GM18498 (cell line): ENCODE measurements around the gene CRACDL.
"Not testable (repeated sequence)": the region's sequence is repeated elsewhere in the genome, so short reads cannot be mapped to it uniquely, and the experiment has no call there.

Experiments used
- ATAC-seq: cut with Tn5 transposase; IDR thresholded peaks from one replicate; pipeline ENCODE4 v1.9.1; 2021; ENCODE audit warnings: mild to moderate bottlenecking, moderate library complexity; ENCODE audit not compliant: unreplicated experiment

CRACDL gene

DNA sequence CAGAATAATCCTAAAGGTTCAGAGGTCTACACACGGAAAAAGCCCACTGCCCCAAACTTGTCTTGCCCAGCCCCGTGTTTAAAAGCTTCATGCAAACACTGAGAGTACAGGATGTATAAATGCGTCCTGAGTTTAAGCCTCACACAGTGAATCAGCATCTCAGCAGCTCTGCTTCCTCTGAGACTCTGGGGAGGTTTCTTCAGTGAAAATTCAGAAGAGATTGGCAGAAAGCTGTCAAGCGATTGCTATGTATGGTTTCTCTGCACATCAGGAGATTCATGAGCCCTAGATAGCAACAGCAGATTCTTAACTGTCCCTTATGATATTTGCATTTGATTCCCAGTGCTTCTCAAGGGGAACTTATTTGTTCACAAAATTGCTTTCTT lies 27.1 kb downstream of the CRACDL start:
- no peak for ATAC-seq

DNA sequence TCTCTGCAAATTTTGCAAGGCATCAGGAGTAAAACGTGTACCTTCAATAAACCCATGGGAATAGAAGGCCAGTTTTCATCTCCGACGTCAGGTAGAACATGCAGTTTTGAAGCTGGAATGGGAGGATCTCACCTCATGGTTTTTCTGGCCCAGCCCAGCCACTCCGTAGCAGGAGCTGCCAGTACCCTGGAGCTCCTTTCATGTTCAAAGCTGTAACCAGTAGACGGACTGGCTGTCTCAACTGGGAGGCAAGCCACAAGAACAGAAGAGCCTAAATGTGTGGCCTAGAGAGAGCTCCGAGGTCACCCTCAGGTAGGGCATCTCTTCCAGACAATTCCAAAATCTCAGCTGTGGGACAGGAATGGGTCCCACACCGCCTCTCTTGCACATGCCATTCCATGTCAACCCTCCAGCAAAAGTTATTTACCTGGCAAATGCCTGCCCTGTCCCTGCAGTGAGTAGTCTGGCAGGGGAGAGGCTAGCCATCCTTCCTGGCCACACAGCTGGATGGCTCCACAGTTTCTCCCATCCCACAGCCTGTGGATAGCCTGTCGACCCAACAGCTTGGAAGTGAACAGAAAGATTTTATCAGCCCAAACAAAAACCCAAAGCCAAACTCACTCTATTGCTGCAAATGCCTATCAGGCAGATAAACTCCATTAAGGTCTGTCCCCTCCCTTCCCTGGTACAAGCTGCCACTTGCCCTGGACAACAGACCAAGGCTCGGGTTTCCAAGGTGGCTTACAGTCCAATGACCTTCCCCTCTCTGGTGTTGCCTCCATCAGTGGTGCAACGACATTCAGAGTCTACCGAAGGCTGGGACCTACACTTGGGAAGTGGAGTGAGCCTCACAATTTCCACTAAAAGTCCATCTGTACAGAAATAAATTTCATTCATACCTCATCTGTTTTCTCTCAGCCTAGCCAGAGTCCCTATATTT lies 27.8 kb downstream of the CRACDL start:
- no peak for ATAC-seq

DNA sequence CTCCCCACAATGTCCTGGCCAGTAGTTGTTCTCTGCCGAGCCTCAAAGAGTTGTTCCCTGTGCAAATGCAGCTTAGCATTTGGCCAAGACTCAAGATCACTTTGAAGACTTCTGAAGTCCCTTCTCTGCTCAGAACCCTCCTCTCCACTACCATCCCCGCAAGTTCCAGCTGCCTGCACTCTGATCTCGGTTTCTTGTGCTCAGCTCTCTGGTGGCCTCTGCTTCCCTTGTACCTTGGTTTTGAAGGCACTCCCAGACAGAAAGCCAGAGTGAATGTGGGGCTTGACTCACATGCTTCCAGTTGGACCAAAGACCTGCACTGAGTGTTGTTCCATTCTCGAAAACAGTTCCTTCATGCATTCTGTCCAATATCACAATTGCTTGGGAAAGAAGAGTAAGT lies 28.6 kb downstream of the CRACDL start:
- no peak for ATAC-seq

DNA sequence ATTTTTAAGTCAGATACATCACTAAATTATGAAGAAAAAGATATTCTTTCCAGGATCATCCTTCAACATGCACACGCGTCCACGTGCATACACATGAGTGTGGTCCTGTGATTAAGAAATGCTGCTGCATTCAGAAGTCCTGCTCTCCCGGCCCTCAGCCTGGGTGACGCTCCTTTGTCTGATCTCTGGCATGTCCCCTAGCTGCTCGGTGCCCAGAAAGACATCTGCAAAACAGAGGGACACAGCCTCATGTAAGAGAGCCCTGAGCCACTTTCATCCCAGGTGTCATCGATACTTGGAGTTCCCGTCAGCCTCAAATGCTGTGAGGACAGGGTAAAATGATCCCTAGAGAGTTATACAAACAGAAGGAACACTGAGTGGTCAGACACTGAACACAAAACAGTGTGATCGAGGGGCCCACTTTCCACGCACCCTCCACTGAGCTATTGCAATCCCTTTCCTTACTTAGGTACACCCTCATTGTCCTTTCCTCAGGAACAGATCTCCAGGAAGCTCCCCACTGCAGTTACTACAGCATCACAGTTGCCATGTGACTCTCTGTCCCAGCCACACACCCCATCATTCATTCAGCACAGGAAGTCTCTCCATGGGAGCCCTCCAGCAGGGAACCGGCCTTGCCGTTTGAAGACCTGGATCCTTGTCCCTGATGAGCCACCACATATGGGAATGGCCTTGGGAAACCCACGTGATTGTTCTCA lies 32.1 kb downstream of the CRACDL start:
- no peak for ATAC-seq

DNA sequence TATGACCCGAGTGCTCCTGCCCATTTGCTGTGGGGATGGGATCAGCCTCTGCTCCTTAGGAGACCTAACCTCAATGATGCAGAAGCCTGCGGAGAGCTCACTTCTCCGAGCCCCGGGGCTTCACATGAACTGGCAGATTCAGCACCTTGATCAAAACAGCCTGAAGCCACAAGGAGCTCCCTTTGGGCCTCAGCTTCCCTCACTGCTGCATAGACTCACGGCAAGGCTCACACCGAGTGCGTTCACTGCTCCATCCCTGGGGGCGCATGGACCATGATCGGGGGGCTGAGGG lies 33.0 kb downstream of the CRACDL start:
- ATAC-seq: no peak

DNA sequence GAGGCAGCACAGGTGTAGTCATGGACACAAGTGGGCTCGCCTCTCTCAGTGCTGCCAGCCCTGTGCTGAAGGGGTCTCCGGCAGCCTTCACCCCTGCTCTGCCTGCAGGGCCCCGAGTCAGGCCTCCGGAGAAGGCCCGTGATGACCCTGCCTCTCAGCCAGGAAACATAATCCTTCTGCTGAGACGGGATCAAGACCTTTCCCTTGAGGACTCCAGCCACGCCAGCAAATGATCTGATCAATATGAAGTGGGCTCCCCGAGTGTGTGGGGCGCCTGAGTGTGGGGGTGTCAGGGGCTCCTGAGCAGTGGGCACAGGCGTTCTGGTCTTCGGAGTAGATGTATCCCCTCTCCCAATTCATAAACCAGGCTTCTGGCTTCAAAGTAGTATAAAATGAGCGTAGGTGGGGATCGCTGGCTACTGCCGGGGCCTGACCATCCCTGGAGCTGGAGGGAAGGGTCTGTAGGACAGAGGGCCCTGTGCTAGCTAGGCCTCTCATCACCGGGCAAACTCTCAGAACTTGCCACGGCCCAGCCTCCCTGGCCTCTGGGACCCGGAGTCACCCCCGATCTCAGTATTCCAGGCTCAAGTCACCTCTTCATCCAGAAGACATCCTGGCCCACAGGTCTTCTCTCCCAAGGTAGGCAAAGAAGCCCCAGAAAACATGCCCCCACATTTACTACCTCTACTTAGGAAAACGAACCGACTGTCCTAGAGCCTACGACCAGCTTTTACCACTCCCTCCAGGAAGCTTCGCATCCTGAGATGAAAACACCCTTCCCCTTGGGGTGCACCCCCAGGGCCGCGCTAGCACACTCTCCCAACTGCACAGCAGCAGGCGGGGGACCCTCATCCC lies 33.6 kb downstream of the CRACDL start:
- no peak for ATAC-seq

DNA sequence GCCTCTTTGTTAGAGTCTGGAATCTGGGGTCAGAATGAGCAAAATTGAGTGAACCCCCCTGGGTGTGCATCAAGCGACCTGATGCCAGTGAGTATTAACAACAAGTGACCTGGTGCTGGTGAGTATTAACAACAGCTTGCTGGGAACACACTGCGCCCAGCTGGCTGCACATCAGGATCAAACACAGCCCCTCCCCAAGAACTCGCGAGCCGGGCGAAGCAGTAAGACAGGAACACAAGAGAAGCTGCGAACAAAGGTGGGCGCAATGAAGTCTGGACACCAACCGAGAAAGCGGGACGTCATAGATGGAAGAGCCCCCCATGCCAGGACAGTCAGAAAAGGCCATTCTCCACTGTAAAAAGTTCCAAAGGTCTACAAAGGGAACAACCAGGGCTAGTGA lies 34.3 kb downstream of the CRACDL start:
- no peak for ATAC-seq

DNA sequence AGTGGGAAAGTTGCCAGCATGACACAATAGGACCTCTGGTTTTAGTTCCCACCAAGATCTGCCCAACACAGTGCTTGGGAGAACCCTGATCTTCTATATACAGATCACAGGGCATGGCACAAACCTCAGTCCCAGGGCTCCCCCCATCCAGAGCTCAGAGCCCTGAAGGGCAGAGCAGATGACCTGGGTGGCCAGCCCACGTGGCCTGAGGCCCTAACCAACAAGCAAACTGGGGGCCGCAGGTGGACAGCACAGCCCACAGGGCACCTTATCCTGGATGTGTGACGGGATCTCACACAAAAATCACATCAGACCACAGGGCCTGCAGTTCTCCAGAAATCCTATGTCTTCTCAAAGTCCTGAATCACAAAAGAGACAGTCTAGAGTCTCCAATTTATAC lies 34.7 kb downstream of the CRACDL start:
- no peak for ATAC-seq

DNA sequence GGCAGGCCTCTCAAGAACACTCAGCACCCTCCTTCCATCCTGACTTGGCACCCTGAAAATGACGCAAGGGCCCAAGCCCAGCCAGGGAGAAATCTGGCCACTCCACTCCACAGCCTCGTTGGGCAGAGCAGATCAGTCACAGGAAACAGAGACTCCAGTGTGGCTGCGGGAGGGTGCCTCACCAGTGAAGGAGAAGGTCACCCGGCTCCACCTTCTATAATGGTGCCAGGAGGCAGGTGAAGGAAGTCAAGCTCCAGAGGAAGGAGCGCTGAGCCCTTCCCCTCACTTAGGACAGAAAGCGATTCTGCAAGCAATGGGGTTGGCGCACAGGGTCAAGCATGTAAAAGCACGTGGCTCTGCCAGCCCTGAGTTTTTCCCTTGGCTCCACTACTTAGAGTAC lies 35.3 kb downstream of the CRACDL start:
- no peak for ATAC-seq

DNA sequence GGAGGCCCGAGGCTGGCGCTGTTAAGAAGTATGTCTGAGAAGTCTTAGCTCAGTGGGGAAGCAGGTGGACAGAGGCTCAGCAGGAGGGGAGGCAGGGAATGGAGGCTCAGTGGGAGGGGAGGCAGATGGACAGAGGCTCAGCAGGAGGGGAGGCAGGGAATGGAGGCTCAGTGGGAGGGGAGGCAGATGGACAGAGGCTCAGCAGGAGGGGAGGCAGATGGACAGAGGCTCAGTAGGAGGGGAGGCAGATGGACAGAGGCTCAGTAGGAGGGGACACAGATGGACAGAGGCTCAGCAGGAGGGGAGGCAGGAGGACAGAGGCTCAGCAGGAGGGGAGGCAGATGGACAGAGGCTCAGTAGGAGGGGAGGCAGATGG lies 36.3 kb downstream of the CRACDL start:
- ATAC-seq: not testable (repeated sequence)

DNA sequence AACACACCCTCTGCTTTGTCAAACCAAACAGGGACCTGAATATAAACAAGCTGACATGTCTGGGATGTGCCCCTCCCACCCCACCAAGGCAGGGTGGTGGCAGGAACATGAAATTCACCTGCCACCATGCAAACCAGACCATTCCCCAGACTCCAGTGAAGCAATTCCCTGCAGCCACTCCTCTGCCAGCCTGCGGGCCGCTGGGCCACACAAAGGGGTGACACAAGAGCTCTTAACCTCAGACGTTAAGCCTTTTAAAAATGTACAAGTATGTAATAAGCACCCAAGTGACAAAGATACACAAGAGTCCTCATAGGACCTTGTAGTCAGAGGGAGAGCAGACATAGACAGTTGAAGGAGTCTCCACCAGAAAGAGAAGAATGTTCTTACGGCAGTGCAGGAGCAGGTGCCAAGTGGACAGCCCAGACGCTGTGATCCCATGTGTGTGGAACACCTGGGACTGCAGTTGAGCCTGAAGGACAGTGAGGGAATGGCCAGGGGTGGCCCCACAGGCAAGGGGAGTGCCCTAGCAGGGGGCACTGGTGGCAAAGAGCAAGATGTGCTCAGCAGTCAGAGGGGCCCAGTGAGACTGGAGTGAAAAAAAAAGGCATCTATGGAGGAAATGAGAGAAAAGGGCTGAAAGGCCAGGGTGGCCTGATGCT lies 36.9 kb downstream of the CRACDL start:
- ATAC-seq: no peak

DNA sequence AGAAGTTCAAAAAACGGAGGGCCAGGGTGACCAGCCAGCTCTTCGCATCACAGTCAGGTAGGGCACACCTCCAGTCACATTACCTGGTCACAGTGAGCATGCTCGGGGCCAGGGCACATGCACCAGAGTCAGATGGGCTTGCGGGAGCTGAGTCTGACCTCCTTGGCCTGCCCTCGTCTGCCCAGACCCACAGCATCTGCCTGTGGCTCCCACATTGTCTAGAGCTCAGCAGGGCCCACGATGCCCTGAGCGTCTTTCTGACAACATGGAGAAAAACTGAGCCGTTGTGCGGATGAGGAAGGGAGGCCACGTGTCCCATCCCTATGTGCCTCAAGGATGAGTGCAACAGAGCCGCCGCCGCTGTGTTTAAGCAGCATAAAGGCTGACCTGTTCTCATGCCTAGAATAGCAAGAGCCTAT lies 37.6 kb downstream of the CRACDL start:
- ATAC-seq: no peak

DNA sequence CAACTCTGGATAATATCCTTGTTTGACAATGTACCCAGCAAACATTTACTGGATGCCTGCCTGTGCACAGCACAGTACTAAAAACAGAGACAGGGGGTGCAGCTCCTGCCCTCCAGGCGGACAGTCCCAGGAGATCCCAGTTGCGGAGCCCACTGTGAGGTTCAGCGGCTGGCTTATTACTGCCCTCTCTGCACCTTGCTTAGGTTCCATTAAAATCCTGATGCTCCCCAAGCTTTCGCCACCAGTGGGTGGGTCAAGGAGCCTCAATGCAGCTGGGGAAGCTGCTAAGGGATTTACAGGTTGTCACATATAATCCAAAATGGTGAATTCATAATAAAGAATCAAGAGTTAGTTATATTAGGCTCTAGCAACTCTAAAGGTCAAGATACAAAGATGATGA lies 38.3 kb downstream of the CRACDL start:
- ATAC-seq: no peak

DNA sequence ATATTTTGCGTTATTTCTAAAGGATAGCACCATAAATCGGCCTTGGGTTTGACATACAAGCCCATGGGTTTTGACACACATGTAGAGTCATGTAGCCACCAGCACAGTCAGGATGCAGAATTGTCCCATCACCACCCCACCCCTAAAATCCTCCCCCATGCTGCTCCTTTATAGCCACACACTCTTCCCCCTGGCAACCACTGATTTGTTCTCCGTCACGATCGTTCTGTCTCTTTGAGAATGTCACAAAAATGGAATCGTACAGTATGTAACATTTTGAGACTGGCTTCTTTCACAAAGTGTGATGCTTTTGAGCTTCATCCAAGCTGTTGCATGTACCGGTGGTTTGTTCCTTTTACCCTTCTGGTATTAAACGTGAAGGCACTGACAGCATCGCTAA lies 39.1 kb downstream of the CRACDL start:
- no peak for ATAC-seq

DNA sequence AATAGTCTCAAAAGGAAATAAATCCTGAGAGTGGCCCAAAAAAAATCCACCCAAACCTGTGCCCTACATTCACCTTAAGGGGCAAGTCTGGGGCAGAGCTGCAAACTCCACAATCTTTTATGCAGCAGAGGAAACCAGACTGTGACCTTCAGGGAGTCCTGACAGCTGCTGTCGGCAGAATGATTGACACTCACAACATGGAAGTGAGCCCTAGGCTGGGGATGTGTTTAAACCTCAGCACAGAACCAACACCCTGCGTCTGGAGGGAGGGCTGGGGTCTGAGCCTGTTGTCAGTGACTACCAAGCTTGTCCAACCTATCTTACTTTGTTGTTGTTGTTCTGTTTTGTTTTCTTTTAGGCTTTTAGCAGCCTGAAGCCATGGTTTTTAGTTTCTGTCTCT lies 39.6 kb downstream of the CRACDL start:
- ATAC-seq: no peak

DNA sequence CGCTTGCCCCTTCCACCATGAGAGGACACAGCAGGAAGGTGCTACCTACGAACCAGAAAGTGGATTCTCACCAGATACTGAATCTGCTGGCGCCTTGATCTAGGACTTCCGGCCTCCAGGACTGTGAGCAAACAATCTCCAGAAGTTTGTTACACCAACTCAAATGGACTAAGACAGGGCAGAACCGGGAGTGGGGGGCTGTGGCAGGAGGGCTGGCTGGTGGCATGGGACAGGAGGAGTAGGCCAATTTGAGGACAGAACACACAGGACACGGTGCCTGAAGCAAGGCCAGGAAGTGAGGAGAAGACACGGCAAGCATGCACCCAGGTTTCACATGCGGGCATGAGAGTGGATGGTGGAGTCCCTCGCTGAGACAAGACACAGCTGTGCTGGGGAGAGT lies 40.1 kb downstream of the CRACDL start:
- no peak for ATAC-seq

DNA sequence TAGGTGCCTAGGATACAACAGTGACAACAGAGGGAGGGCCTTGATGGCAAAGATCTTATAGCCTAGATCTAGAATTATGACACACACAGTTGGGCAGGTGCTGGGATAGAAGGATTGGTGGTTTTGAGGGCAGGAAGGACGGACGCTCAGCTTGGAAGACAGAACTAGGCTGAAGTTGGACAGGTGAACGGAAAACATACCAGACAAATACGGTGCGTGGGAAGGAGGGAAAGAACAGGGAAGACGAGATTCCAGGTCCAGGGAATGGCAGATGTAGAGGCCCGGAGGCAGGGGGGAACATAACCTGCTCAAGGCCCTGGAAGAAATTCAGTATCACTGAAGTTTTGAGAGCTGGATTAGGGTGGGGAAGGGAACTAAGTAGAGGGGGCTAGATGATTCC lies 40.8 kb downstream of the CRACDL start:
- ATAC-seq: no peak

DNA sequence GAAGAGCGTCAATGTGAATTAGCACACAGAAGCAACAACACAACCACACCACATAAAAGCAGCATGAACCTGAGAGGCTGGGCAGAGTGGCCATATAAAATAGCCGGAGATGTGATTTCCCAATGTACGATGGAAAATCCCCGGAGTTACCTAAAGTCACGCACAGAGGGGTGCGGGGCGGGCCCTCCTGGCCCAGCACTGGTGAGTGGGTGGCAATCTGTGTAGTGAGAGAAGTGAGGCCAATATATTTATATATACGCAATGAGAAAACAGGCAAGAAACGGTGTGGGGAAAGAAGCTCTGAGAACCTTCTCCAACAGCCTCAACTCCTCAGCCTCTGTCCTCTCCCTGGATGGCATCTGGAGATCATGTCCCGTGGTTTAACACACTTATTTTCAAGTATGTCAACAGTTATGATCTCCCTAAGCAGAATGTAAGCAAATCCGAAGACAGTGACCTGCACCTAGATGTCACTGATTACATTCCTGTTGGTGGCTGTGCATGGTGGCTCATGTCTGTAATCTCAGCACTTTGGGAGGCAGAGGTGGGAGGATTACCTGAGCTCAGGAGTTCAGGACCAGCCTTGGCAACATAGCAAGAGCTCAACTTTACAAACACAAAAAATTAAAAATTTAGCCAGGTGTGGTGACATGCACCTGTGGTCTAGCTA lies 41.6 kb downstream of the CRACDL start:
- no peak for ATAC-seq

DNA sequence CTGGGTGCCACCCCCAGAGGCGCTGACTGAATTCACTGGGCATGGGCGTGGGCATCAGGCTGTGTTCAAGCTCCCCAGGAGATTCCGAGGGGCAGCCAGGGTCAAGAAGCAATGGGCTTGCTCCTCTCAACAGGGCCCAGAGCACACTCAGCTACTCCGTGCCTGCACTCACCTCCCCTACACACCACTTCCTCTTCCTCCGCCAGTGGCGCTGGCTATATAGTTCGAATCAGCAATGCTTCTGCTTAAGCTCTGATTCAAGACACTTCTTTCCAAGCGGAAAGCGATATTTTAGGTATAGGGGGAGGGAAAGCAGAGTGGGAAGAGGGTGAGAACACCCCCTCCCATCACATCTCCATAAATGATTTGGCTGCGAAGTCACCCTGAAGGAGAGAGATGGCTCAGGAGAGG lies 42.1 kb downstream of the CRACDL start:
- no peak for ATAC-seq

DNA sequence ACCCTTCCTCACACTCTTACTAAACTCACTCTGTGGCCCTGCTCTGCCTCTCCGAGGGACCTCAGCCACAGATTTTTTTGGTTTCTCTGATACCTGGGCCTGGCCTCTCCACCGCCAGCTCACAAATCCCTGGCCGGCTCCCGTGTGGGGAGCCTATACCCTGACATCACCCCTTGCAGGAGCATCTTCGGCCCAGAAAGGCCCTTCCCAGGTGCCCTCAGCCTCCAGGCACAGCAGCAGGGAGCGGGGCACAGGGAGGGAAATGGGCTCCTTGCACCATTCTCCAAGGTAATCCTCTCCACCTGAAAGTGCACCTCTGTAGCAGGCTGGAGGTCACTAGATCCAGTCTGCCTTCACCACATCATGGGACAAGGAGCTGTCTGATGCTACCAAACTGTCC lies 43.2 kb downstream of the CRACDL start:
- ATAC-seq: no peak

DNA sequence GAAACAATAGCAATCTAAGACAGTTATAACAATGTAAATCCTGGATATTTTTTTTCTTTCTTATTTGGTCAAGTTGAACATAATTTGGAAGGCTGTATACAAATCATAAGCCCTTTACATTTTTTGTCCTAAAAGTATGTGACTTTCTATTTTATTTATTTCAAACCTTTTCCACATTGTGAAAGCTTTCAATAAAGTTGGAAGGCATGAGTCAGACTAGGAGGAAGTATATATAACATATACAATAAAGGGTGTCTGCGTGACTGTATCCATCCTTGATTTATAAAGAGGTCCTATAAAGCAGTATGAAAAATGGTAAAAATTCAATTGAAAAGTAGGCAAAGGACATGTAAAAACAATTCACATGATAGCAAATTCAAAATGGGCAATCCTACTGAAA lies 44.4 kb downstream of the CRACDL start:
- no peak for ATAC-seq
